ENCODE data around the gene SEMA6B.

SEMA6B gene

DNA sequence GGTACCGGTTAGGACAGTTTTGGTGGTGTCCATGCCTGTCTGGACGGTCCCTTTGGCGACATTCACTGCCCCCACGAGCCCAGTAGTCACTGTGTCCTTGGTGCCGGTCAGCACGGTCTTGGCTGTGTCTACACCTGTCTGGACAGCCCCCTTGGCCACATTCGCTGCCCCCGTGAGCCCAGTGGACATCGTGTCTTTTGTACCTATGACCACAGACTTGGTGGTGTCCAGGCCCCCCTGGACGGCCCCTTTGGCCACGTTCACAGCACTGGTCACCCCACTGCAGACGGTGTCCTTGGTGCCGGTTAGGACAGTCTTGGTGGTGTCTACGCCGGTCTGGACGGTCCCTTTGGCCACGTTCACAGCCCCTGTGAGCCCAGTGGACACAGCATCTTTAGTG, 47.4 kb downstream of the SEMA6B start:
- DNase-seq (ENCODE audit: extremely low read depth, low read depth), result no peak
- TF ChIP-seq, protein P1, sequence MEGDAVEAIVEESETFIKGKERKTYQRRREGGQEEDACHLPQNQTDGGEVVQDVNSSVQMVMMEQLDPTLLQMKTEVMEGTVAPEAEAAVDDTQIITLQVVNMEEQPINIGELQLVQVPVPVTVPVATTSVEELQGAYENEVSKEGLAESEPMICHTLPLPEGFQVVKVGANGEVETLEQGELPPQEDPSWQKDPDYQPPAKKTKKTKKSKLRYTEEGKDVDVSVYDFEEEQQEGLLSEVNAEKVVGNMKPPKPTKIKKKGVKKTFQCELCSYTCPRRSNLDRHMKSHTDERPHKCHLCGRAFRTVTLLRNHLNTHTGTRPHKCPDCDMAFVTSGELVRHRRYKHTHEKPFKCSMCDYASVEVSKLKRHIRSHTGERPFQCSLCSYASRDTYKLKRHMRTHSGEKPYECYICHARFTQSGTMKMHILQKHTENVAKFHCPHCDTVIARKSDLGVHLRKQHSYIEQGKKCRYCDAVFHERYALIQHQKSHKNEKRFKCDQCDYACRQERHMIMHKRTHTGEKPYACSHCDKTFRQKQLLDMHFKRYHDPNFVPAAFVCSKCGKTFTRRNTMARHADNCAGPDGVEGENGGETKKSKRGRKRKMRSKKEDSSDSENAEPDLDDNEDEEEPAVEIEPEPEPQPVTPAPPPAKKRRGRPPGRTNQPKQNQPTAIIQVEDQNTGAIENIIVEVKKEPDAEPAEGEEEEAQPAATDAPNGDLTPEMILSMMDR (IDR thresholded peaks at IDR 0.05; ENCODE audit: low read depth, low read length), result no peak

DNA sequence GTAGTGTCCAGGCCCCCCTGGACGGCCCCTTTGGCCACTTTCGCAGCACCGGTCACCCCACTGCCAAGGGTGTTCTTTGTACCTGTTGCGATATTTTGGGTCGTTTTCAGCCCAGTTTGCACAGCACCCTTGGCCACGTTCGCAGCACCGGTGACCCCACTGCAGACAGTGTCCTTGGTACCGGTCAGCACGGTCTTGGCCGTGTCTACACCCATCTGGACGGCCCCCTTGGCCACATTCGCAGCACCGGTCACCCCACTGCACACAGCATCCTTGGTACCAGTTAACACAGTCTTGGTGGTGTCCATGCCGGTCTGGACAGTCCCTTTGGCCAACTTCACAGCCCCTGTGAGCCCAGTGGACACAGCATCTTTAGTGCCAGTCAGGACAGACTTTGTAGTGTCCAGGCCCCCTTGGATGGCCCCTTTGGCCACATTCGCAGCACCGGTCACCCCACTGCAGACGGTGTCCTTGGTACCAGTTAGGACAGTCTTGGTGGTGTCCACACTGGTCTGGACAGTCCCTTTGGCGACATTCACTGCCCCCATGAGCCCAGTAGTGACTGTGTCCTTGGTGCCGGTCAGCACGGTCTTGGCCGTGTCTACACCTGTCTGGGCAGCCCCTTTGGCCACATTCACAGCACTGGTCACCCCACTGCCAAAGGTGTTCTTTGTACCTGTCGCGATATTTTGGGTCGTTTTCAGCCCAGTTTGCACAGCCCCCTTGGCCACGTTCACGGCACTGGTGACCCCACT, 48.0 kb downstream of the SEMA6B start:
- TF ChIP-seq, protein P1 (IDR thresholded peaks at IDR 0.05; ENCODE audit: low read depth, low read length), result no peak
- DNase-seq (ENCODE audit: extremely low read depth, low read depth), result no peak

DNA sequence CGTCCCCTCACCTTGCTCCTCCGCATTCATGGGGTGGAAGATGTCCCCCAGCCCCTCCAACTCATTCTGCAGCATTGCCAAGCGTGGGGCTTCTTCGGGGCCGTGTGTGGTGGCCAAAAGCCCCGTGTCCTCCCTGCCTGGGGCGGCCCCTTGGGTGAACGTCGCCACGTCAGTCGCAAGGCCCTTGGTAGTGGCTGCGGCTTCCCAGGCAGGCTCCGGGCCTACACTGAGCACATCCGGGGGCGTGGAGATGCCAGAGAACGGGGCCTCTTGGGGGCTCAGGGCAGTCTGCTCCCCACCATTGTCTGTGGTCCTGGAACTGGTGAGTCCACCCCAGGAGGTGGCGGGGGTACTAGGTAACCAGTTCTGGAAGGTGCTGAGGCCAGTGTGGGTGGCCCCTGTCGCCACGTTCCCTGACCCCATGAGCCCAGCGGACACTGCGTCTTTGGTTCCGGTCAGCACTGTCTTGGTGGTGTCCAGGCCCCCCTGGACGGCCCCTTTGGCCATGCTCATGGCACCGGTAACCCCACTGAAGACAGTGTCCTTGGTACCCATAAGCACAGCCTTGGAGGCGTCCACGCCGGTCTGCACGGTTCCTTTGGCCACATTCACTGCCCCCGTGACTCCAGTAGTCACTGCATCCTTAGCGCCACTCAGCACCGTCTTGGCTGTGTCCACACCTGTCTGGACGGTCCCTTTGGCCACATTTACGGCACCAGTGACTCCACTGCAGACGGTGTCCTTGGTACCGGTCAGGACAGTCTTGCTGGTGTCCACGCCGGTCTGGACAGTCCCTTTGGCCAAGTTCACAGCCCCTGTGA, 48.8 kb downstream of the SEMA6B start:
- TF ChIP-seq, protein P1 (IDR thresholded peaks at IDR 0.05; ENCODE audit: low read depth, low read length), result no peak
- no peak for DNase-seq (ENCODE audit: extremely low read depth, low read depth)

DNA sequence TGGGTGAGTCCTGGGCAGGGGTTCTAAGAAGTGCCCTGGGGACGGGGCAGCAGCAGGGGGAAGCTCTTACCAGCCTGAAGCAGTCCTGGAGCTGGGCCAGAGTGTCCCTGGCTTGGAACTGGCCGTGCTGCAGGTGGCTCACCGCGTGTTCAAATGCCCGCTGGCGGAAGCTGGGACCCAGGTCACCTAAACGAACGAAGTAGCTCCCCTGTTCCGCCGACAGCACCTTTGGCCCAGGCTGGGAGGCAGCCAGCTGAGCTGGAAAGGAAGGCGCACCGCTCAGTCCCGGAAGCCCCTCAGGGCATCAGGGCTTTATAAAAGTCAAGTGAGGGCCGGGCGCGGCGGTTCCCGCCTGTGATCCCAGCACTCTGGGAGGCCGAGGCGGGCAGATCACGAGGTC, 50.8 kb downstream of the SEMA6B start:
- TF ChIP-seq, protein P1 (IDR thresholded peaks at IDR 0.05; ENCODE audit: low read depth, low read length), result no peak
- DNase-seq (ENCODE audit: extremely low read depth, low read depth), result no peak

DNA sequence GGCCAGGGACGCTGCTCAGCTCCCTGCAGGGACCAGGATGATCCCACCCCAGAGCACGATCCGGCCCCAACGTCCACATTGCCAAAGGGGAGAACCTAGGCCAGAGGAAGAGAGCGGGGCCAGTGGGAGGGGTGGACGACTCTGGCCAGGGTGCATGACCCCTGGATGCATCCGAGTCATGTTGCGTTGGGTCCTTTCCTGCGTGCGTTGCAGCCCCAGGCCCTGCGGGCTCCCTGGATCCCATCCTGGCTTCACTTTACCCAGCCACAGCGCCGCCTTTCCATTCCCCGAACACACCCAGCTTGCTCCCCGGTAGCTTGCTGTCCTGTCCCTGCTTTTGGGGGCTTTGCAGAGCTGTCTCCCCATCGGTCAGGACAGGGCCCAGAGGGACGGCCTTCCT, 51.7 kb downstream of the SEMA6B start:
- TF ChIP-seq, protein P1 (IDR thresholded peaks at IDR 0.05; ENCODE audit: low read depth, low read length), result no peak
- no peak for DNase-seq (ENCODE audit: extremely low read depth, low read depth)

DNA sequence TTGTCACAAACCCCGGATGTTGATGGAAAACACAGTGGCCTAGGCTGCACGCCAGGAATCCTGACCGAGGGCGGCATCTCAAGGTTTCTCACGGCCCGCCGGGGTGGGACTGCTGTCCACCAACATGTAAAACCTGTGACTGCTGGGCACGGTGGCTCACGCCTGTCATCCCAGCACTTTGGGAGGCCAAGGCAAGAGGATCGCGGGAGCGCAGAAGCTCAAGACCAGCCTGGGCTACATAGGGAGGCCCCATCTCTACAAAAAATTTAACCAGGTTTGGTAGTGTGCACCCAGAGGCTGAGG, 52.4 kb downstream of the SEMA6B start:
- TF ChIP-seq, protein P1 (IDR thresholded peaks at IDR 0.05; ENCODE audit: low read depth, low read length), result no peak
- DNase-seq (ENCODE audit: extremely low read depth, low read depth), result no peak

DNA sequence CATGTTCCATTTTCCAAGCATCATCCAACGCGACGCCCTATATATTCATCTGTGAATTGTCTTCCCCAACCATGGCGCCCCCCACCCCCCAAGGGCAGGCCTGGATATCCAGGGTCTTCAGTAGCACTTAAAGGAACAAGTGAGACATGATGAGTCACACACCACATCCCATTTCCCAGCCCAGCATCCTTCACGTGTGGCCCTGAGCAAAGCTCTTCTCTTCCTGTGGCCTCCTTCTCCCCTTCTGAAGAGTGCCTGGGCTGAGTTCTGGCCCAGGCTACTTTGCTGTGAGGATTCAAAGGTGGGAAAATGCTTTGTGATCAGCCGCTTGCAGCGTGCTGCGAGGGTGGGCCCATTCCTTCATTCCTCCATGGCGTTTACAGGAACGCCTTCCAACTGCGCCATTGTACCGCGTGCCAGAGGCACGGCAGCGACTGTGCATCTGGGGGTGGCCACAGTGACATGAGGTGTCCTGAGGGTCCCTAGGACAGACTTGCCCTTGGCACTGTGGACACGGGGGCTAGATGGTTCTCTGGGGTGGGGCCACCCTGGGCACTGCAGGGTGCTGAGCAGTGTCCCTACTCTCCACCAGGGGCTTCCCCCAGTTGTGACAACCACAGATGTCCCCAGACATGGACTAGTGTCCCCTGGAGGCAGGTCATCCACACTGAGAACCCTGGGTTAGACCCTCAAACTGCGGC, 52.9 kb downstream of the SEMA6B start:
- DNase-seq (ENCODE audit: extremely low read depth, low read depth), result no peak

More for the DNA sequence above, 52.9 kb downstream of the SEMA6B start:
- TF ChIP-seq, protein P1 (IDR thresholded peaks at IDR 0.05; ENCODE audit: low read depth, low read length), result no peak

All from AG09319 (cell line).